IMR-90 (cell line): ENCODE results near the gene DNAJC3. TPM values are rescaled to one million over a fixed set of nuclear protein-coding genes. Genes with fewer than 3 reads are reported as not detected.

Experiments
- ATAC-seq: fragments of 200-7000 bp; cut with Tn5 transposase; 2 replicates; pipeline ENCODE4 v1.9.1; 2020; ENCODE audit warnings: low read depth, mild to moderate bottlenecking, moderate library complexity
- BruUV-seq: library from RNA; stranded (reverse); fragments of 400-500 nt; replicated peaks from 2 replicates; lab custom pipeline; 2021; lab: Mats Ljungman, UMichigan
- CTCF ChIA-PET: fragments of 300-600 bp; formaldehyde crosslinking; extraction: SDS; loops from one replicate; lab custom pipeline; 2021; ENCODE audit warnings: antibody characterized with exemption; lab: Yijun Ruan, JAX
- POLR2A ChIA-PET: fragments of 300-600 bp; sonication (Branson Sonifier 250); formaldehyde crosslinking; loops from one replicate; lab custom pipeline; 2022; ENCODE audit warnings: antibody characterized with exemption; ENCODE audit not compliant: unreplicated experiment; lab: Charles Lee
- DNase-seq: peaks from one replicate; pipeline ENCODE4 v3.0.0; 2013
- H2AFZ ChIP-seq: replicated peaks from 2 replicates; pipeline ENCODE3; 2013; ENCODE audit warnings: low read length, mild to moderate bottlenecking; ENCODE audit not compliant: poor library complexity
- H2AK5ac ChIP-seq: 2 replicates; pipeline ENCODE4 v1.6.1; 2013; ENCODE audit warnings: low read depth, low read length, inconsistent platforms
- H2AK9ac ChIP-seq: replicated peaks from 2 replicates; pipeline ENCODE3; 2013; ENCODE audit warnings: mild to moderate bottlenecking, low read depth, low read length, moderate library complexity; ENCODE audit not compliant: poor library complexity
- H2BK120ac ChIP-seq: 2 replicates; pipeline ENCODE4 v1.6.1; 2013; ENCODE audit warnings: low read depth, low read length, inconsistent platforms
- H2BK15ac ChIP-seq: 3 replicates; pipeline ENCODE4 v1.6.1; 2013; ENCODE audit warnings: low read depth, low read length, inconsistent platforms
- H2BK20ac ChIP-seq: 2 replicates; pipeline ENCODE4 v1.6.1; 2013; ENCODE audit warnings: low read depth, mild to moderate bottlenecking, inconsistent platforms, low read length, moderate library complexity
- H2BK5ac ChIP-seq: 2 replicates; pipeline ENCODE4 v1.6.1; 2013; ENCODE audit warnings: mild to moderate bottlenecking, low read depth, low read length, inconsistent platforms; ENCODE audit not compliant: poor library complexity, severe bottlenecking
- H3K14ac ChIP-seq: replicated peaks from 2 replicates; pipeline ENCODE4 v1.6.1; 2013; ENCODE audit warnings: low read depth, low read length, inconsistent platforms
- H3K18ac ChIP-seq: 2 replicates; pipeline ENCODE4 v1.6.1; 2013; ENCODE audit warnings: low read depth, low read length, control low read depth
- H3K23ac ChIP-seq: 2 replicates; pipeline ENCODE4 v1.6.1; 2013; ENCODE audit warnings: low read depth, low read length, inconsistent platforms
- H3K27ac ChIP-seq: 2 replicates; pipeline ENCODE4 v1.5.1; 2013; ENCODE audit warnings: mild to moderate bottlenecking, control low read depth, low read length; ENCODE audit not compliant: insufficient read depth
- H3K27me3 ChIP-seq: 2 replicates; pipeline ENCODE4 v1.6.1; 2013; ENCODE audit warnings: low read length; ENCODE audit not compliant: control insufficient read depth, insufficient read depth
- H3K36me3 ChIP-seq: 2 replicates; pipeline ENCODE4 v1.6.1; 2013; ENCODE audit warnings: low read length, mixed read lengths; ENCODE audit not compliant: control insufficient read depth, insufficient read depth
- H3K4ac ChIP-seq: 2 replicates; pipeline ENCODE4 v1.6.1; 2013; ENCODE audit warnings: low read depth, low read length, inconsistent platforms
- H3K4me1 ChIP-seq: 2 replicates; pipeline ENCODE4 v1.6.1; 2013; ENCODE audit warnings: low read length, mixed read lengths; ENCODE audit not compliant: control insufficient read depth, insufficient read depth
- H3K4me2 ChIP-seq: 2 replicates; pipeline ENCODE4 v1.6.1; 2013; ENCODE audit warnings: low read depth, mild to moderate bottlenecking, control low read depth, low read length, moderate library complexity
- H3K4me3 ChIP-seq: 2 replicates; pipeline ENCODE4 v1.5.1; 2013; ENCODE audit warnings: low read depth, mild to moderate bottlenecking, control low read depth, low read length, moderate library complexity; ENCODE audit not compliant: insufficient read depth
- H3K56ac ChIP-seq: 2 replicates; pipeline ENCODE4 v1.6.1; 2013; ENCODE audit warnings: low read length, inconsistent platforms; ENCODE audit not compliant: insufficient read depth; ENCODE audit errors: extremely low read depth
- H3K79me1 ChIP-seq, 2 experiments: 2 replicates each; pipeline ENCODE4 v1.6.1; 2013; ENCODE audit warnings: low read length in 2 of 2, inconsistent platforms in 1 of 2, low read depth in 1 of 2
- H3K9ac ChIP-seq: 2 replicates; pipeline ENCODE4 v1.6.1; 2013; ENCODE audit warnings: low read depth, low read length, control low read depth
- H3K9me1 ChIP-seq: 2 replicates; pipeline ENCODE4 v1.6.1; 2013; ENCODE audit warnings: low read length, inconsistent platforms; ENCODE audit not compliant: insufficient read depth
- H3K9me3 ChIP-seq: 2 replicates; pipeline ENCODE4 v1.6.1; 2013; ENCODE audit warnings: low read length; ENCODE audit not compliant: control insufficient read depth, insufficient read depth
- H4K20me1 ChIP-seq: 2 replicates; pipeline ENCODE4 v1.6.1; 2013; ENCODE audit warnings: low read length, inconsistent platforms; ENCODE audit not compliant: insufficient read depth
- H4K5ac ChIP-seq: 2 replicates; pipeline ENCODE4 v1.6.1; 2013; ENCODE audit warnings: mild to moderate bottlenecking, low read depth, low read length, control low read depth
- H4K8ac ChIP-seq, 2 experiments: 2 replicates each; pipeline ENCODE4 v1.6.1; 2013; ENCODE audit warnings: low read depth in 2 of 2, low read length in 2 of 2, control low read depth in 1 of 2, inconsistent platforms in 1 of 2
- H4K91ac ChIP-seq: 2 replicates; pipeline ENCODE4 v1.6.1; 2013; ENCODE audit warnings: low read depth, low read length, inconsistent platforms; ENCODE audit not compliant: insufficient read depth
- BHLHE40 ChIP-seq: fragments of 150-350 bp; IDR thresholded peaks from 2 replicates; pipeline ENCODE4 v1.6.1; 2016; ENCODE audit warnings: mild to moderate bottlenecking, low read depth, low read length
- CEBPB ChIP-seq: IDR thresholded peaks from 2 replicates; pipeline ENCODE4 v1.6.1; 2012; ENCODE audit warnings: low read depth, low read length, improper control_type of control experiment
- CHD1 ChIP-seq: IDR thresholded peaks from 2 replicates; pipeline ENCODE4 v1.6.1; 2012; ENCODE audit warnings: low read depth, low read length, improper control_type of control experiment
- CTCF ChIP-seq: conservative IDR thresholded peaks from 2 replicates; pipeline ENCODE4 v1.5.1; 2012; ENCODE audit warnings: mild to moderate bottlenecking, low read depth, low read length, improper control_type of control experiment
- FOS ChIP-seq: fragments of 150-350 bp; IDR thresholded peaks from 2 replicates; pipeline ENCODE4 v1.6.1; 2016; ENCODE audit warnings: low read depth, low read length
- MAFK ChIP-seq: IDR thresholded peaks from 2 replicates; pipeline ENCODE4 v1.6.1; 2012; ENCODE audit warnings: low read depth, low read length, improper control_type of control experiment
- MAZ ChIP-seq: IDR thresholded peaks from 2 replicates; pipeline ENCODE4 v1.6.1; 2012; ENCODE audit warnings: low read depth, mild to moderate bottlenecking, low read length, improper control_type of control experiment, moderate library complexity, borderline replicate concordance
- MXI1 ChIP-seq: IDR thresholded peaks from 2 replicates; pipeline ENCODE4 v1.6.1; 2012; ENCODE audit warnings: low read depth, mild to moderate bottlenecking, low read length, moderate library complexity, borderline replicate concordance
- NFE2L2 ChIP-seq: fragments of 150-350 bp; IDR thresholded peaks from 2 replicates; pipeline ENCODE4 v1.6.1; 2016; ENCODE audit warnings: low read depth, mild to moderate bottlenecking, low read length
- POLR2A ChIP-seq: IDR thresholded peaks from 2 replicates; pipeline ENCODE4 v1.6.1; 2012; ENCODE audit warnings: mild to moderate bottlenecking, low read depth, low read length
- RAD21 ChIP-seq: IDR thresholded peaks from 2 replicates; pipeline ENCODE4 v1.6.1; 2012; ENCODE audit warnings: low read length, improper control_type of control experiment
- RFX5 ChIP-seq: IDR thresholded peaks from 2 replicates; pipeline ENCODE4 v1.8.0; 2012; ENCODE audit warnings: low read depth, mild to moderate bottlenecking, low read length, moderate library complexity
- SMC3 ChIP-seq: fragments of 150-350 bp; IDR thresholded peaks from 2 replicates; pipeline ENCODE4 v1.6.1; 2016; ENCODE audit warnings: low read depth, mild to moderate bottlenecking, antibody characterized with exemption, low read length, moderate library complexity
- whole genome bisulfite sequencing, 2 experiments: methylation state at CpG; one replicate each; pipeline versions ENCODE4 v1.1.5 to v1.1.7; 2013; ENCODE audit warnings: missing lambda C conversion rate in 2 of 2; ENCODE audit not compliant: insufficient read length in 1 of 2; ENCODE audit errors: extremely low coverage in 2 of 2; 5-methylcytosine and 5-hydroxymethylcytosine counted together
- dilution Hi-C: fragments of 300-500 bp; cut with HindIII; formaldehyde crosslinking; loops from one replicate; pipeline ENCODE4 v1.14.3; 2018; ENCODE audit warnings: low sequenced_read_pairs; ENCODE audit not compliant: unreplicated experiment
- in situ Hi-C: fragments of 300-500 bp; cut with MboI; formaldehyde crosslinking; loops from 3 replicates; pipeline ENCODE4 v1.14.3; 2019; ENCODE audit warnings: low sequenced_read_pairs, inconsistent platforms, mixed read lengths
- intact Hi-C: fragments of 100-400 bp; cut with micrococcal nuclease; formaldehyde crosslinking; loops from 2 replicates; pipeline ENCODE4 v1.10.0; 2022
- polyA plus RNA-seq, 3 experiments: library from polyadenylated mRNA; depleted of rRNA; stranded (reverse); fragments of >200 nt; gene quantifications; 2 replicates each; pipeline ENCODE4 v1.2.3, GENCODE V29; 2012; ENCODE audit warnings: low replicate concordance in 1 of 3
- total RNA-seq: library from RNA; depleted of rRNA; stranded (reverse); fragments of >200 nt; gene quantifications from 2 replicates; pipeline ENCODE4 v1.2.3, GENCODE V29; 2012
- TF ChIP-seq, protein P1 (sequence below): fragments of 150-350 bp; IDR thresholded peaks from 2 replicates; pipeline ENCODE4 v1.6.1; 2017; ENCODE audit warnings: mild to moderate bottlenecking, antibody characterized with exemption, low read length, low read depth
- TF ChIP-seq, protein P2 (sequence below): fragments of 150-350 bp; IDR thresholded peaks from 2 replicates; pipeline ENCODE4 v1.6.1; 2016; ENCODE audit warnings: low read depth, mild to moderate bottlenecking, low read length, moderate library complexity, borderline replicate concordance

Gene DNAJC3
- total and polyA plus RNA-seq, 2 of the 4 experiments (the other 2 are of a cell fraction) = 10.7 to 28.5 TPM

DNA sequence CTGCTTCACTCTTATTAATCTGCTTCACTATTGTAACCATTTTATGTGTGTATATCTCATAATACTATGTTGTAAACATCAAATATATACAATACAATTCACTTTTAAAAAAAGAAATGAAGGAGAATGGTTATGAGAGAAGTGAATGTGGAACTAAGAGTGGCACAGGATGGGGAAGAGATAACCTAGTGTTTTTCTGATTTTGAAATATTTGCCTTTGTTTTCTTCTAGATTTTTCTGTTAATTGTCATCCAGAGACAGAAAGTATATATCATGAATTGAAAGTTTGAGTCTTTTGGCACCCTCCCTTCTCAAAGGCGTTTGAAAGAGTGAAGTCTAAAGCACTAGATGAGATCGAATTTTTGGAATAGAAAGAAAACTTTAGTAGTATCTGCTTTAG lies 2.8 kb downstream of the DNAJC3 start:
- in situ Hi-C loops = no loop called here
- dilution Hi-C loops = no loop called here
- H3K4me3 ChIP-seq = no peak overlapping the region

More for the DNA sequence above, 2.8 kb downstream of the DNAJC3 start:
- DNase-seq (no peak), ATAC-seq (no peak)
- Histone ChIP-seq H4K5ac (no peak overlapping the region), H3K9me1 (no peaks in the 10 kb centered on the region), H4K91ac (no peak overlapping the region), H3K14ac (no peak overlapping the region), H2BK15ac (no peak overlapping the region), H2BK20ac (no peak overlapping the region), H4K8ac (no peak overlapping the region), H3K56ac (no peak overlapping the region), H2AK9ac (no peak overlapping the region), H3K9me3 (no peaks in the 10 kb centered on the region), H3K18ac (no peak overlapping the region), H3K4me1 (peaks cover 2% of the 10 kb centered on the region; the same call in 1 of the 2 replicates), H3K9ac (no peak overlapping the region), H2BK5ac (no peak overlapping the region), H3K23ac (no peak overlapping the region), H3K27ac (no peak overlapping the region), H3K27me3 (no peaks in the 10 kb centered on the region), H4K20me1 (peaks cover 27% of the 10 kb centered on the region), H3K36me3 (no peaks in the 10 kb centered on the region), H3K4me2 (peak overlapping the region; percentile 47; the same call in 1 of the 2 replicates), H3K4ac (no peak overlapping the region), H2AFZ (no peak overlapping the region), H2AK5ac (no peak overlapping the region), H3K79me1 (peaks cover 6 to 55% of the 10 kb centered on the region in 2 experiments; a peak in 3 of 4 replicates), H2BK120ac (no peak overlapping the region)
- TF ChIP-seq CTCF (no peak), BHLHE40 (no peak), POLR2A (no peak), NFE2L2 (no peak), RFX5 (no peak), RAD21 (no peak), MAFK (no peak), CEBPB (no peak), MXI1 (no peak), MAZ (no peak), SMC3 (no peak), CHD1 (no peak), FOS (no peak)
- TF ChIP-seq, protein P1, sequence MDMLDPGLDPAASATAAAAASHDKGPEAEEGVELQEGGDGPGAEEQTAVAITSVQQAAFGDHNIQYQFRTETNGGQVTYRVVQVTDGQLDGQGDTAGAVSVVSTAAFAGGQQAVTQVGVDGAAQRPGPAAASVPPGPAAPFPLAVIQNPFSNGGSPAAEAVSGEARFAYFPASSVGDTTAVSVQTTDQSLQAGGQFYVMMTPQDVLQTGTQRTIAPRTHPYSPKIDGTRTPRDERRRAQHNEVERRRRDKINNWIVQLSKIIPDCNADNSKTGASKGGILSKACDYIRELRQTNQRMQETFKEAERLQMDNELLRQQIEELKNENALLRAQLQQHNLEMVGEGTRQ = no peak
- TF ChIP-seq, protein P2, sequence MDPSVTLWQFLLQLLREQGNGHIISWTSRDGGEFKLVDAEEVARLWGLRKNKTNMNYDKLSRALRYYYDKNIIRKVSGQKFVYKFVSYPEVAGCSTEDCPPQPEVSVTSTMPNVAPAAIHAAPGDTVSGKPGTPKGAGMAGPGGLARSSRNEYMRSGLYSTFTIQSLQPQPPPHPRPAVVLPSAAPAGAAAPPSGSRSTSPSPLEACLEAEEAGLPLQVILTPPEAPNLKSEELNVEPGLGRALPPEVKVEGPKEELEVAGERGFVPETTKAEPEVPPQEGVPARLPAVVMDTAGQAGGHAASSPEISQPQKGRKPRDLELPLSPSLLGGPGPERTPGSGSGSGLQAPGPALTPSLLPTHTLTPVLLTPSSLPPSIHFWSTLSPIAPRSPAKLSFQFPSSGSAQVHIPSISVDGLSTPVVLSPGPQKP = no peak
- no CpG with 5 or more reads among the region's 2 CpGs for WGBS, 2 experiments
- POLR2A ChIA-PET = interaction anchor here (0.7 kb wide), 1 partner anchor 9 kb away, joined by 3 read pairs; no protein-coding TSS in a partner anchor
- intact Hi-C loops = loop anchor here (10.0 kb wide), 1 partner anchor 95 kb away; no protein-coding TSS in a partner anchor
- no TSS peak for BruUV-seq
- CTCF ChIA-PET = no interaction called here
